Urothelium cell line (cell line): Measurements from ENCODE around the gene DUSP16.
A peak's percentile ranks its signal among the peaks of the same experiment; 100 is the strongest.
"Not testable (repeated sequence)": the region's sequence is repeated elsewhere in the genome, so short reads cannot be mapped to it uniquely, and the experiment has no call there.

ENCODE experiments used
- DNase-seq: peaks from one replicate; pipeline ENCODE4 v3.0.0; 2011; ENCODE audit warnings: low spot score, mixed read lengths
- FAIRE-seq: peaks from 2 replicates; lab custom pipeline; 2011; peaks lifted over from hg19 to GRCh38; lab: Jason Lieb, UNC

Gene DUSP16

GRCh38 chr12:12473223-12473622, 89.4 kb downstream of the DUSP16 start:
- DNase-seq, result no peak
- FAIRE-seq, result no peak

GRCh38 chr12:12471982-12472961, 90.4 kb downstream of the DUSP16 start:
- DNase-seq, FAIRE-seq: not testable (repeated sequence)

GRCh38 chr12:12470751-12471306, 91.8 kb downstream of the DUSP16 start:
- FAIRE-seq (no peak), DNase-seq (no peak)

- DNase-seq (no peak), FAIRE-seq (no peak)
Measured at GRCh38 chr12:12469386-12469785, 93.3 kb downstream of the DUSP16 start.

GRCh38 chr12:12468575-12468974, 94.1 kb downstream of the DUSP16 start:
- FAIRE-seq (no peak), DNase-seq (no peak)

- DNase-seq, result no peak
- no peak for FAIRE-seq
Measured at GRCh38 chr12:12467688-12468261, 94.9 kb downstream of the DUSP16 start.

- DNase-seq (no peak), FAIRE-seq (no peak)
Measured at GRCh38 chr12:12467264-12467663, 95.4 kb downstream of the DUSP16 start.

GRCh38 chr12:12466157-12466556, 96.5 kb downstream of the DUSP16 start:
- no peak for DNase-seq
- FAIRE-seq, result no peak

GRCh38 chr12:12465522-12465921, 97.1 kb downstream of the DUSP16 start:
- no peak for FAIRE-seq

GRCh38 chr12:12461923-12462315, 100.7 kb downstream of the DUSP16 start:
- DNase-seq (no peak), FAIRE-seq (peak; percentile 9)

More at GRCh38 chr12:12465522-12465921, 97.1 kb downstream of the DUSP16 start:
- no peak for DNase-seq

GRCh38 chr12:12460935-12461922, 101.4 kb downstream of the DUSP16 start:
- FAIRE-seq (no peak), DNase-seq (no peak)

- FAIRE-seq (no peak), DNase-seq (no peak)
Measured at GRCh38 chr12:12456637-12457036, 106.0 kb downstream of the DUSP16 start.

- no peak for DNase-seq
- FAIRE-seq, result peak; percentile 70
Measured at GRCh38 chr12:12454315-12454714, 108.3 kb downstream of the DUSP16 start.

- FAIRE-seq (peak; percentile 63), DNase-seq (no peak)
Measured at GRCh38 chr12:12453635-12454034, 109.0 kb downstream of the DUSP16 start.

- FAIRE-seq (peak; percentile 83), DNase-seq (no peak)
Measured at GRCh38 chr12:12452326-12452902, 110.2 kb downstream of the DUSP16 start.

- no peak for DNase-seq
- FAIRE-seq, result no peak
Measured at GRCh38 chr12:12451098-12451497, 111.6 kb downstream of the DUSP16 start.

GRCh38 chr12:12450043-12450471, 112.6 kb downstream of the DUSP16 start:
- no peak for FAIRE-seq

GRCh38 chr12:12449533-12450025, 113.1 kb downstream of the DUSP16 start:
- DNase-seq (no peak), FAIRE-seq (no peak)

More at GRCh38 chr12:12450043-12450471, 112.6 kb downstream of the DUSP16 start:
- DNase-seq, result no peak

GRCh38 chr12:12447837-12448236, 114.8 kb downstream of the DUSP16 start:
- no peak for FAIRE-seq
- no peak for DNase-seq

GRCh38 chr12:12447236-12447635, 115.4 kb downstream of the DUSP16 start:
- no peak for FAIRE-seq

More at GRCh38 chr12:12447236-12447635, 115.4 kb downstream of the DUSP16 start:
- DNase-seq, result no peak
